ENCODE data around the gene ABHD15. TPM values are rescaled to one million over a fixed set of nuclear protein-coding genes. Genes with fewer than 3 reads are reported as not detected.

Gene ABHD15
- total and polyA plus RNA-seq, 2 donors (not counting 3 experiments of a cell fraction or from before 2014, with no cell fraction given) = 3.8 to 5.6 TPM

- DNase-seq (ENCODE audit: low read depth, low spot score) (no peak), FAIRE-seq (peak; percentile 76)
- Histone ChIP-seq H3K27me3 (ENCODE audit: control insufficient read depth in 2 of 2, insufficient read depth in 2 of 2, low read length in 2 of 2) (no peaks in the 10 kb centered on the region), H3K4me1 (ENCODE audit: control insufficient read depth, extremely low read depth, insufficient read depth, low read length) (peaks cover 45% of the 10 kb centered on the region), H3K9me1 (replicated peaks; ENCODE audit: control insufficient read depth, extremely low read depth, insufficient read depth, low read length) (no peaks in the 10 kb centered on the region), H4K20me1 (replicated peaks; ENCODE audit: control insufficient read depth, extremely low read depth, insufficient read depth, low read length) (no peaks in the 10 kb centered on the region), H3K27ac (ENCODE audit: insufficient read depth, low read depth, low read length) (peak overlapping the region; percentile 96), H3K4me3 (replicated peaks in 1 of 3; ENCODE audit: insufficient read depth in 1 of 3, low read depth in 1 of 3, low read length in 3 of 3) (peak overlapping the region in 1 of 3 experiments; percentile 15), H3K4me2 (ENCODE audit: insufficient read depth, low read length) (peak overlapping the region; percentile 86), H3K9ac (replicated peaks; ENCODE audit: extremely low read depth, insufficient read depth, low read length) (peak overlapping the region; percentile 72), H2AFZ (ENCODE audit: low read depth, low read length) (no peak overlapping the region), H3K79me2 (ENCODE audit: control insufficient read depth, insufficient read depth, low read length) (peaks cover 73% of the 10 kb centered on the region), H3K36me3 (ENCODE audit: control insufficient read depth in 2 of 2, extremely low read depth in 1 of 2, insufficient read depth in 2 of 2, low read length in 2 of 2) (peaks cover 8 to 23% of the 10 kb centered on the region in 2 experiments), H3K9me3 (replicated peaks; ENCODE audit: control insufficient read depth, insufficient read depth, low read length) (no peaks in the 10 kb centered on the region)
- ChIA-PET POLR2A (no interaction called here), CTCF (interaction anchor here (0.7 to 1.6 kb wide), 3 partner anchors 14 to 243 kb away, joined by 3 to 6 read pairs (median 3); no protein-coding TSS in a partner anchor)
- dilution Hi-C loops (cut with MboI; ENCODE audit: extremely low pct_ligation_motif_present, low sequenced_read_pairs) (no loop called here), intact Hi-C loops (cut with micrococcal nuclease) (loop anchor here (5.0 kb wide), 1 partner anchor 192 kb away; the partner anchor contains the start of gene TAOK1)
- TF ChIP-seq JUN (IDR thresholded peaks at IDR 0.05; ENCODE audit: borderline replicate concordance, insufficient read depth, insufficient read length, low read depth) = no peak
- no peak for TF ChIP-seq MAX (IDR thresholded peaks at IDR 0.05; ENCODE audit: insufficient read depth, insufficient read length)
- no peak for TF ChIP-seq EZH2 (IDR thresholded peaks at IDR 0.05; ENCODE audit: borderline replicate concordance, low read depth, low read length, severe bottlenecking)
- no peak for TF ChIP-seq FOS (IDR thresholded peaks at IDR 0.05; ENCODE audit: borderline replicate concordance, insufficient read depth, low read length)
- TF ChIP-seq CTCF (IDR thresholded peaks at IDR 0.05; ENCODE audit: extremely low read depth in 1 of 2, insufficient read depth in 1 of 2, low read depth in 1 of 2, low read length in 2 of 2) = no peak
- no peak for TF ChIP-seq POLR2A (IDR thresholded peaks at IDR 0.05; ENCODE audit: low read depth, low read length)
- TSS peak; percentile 16 for BruUV-seq (replicated peaks)
Measured at GRCh38 chr17:29584452-29585079, 17.7 kb upstream of the ABHD15 start.

All from endothelial cell of umbilical vein (primary cell).